A549 (cell line): ENCODE measurements around the gene TRPM5.

Source experiments
- CBX2 ChIP-seq: fragments of 200-600 bp; sonication (generic); IDR thresholded peaks from 2 replicates; pipeline ENCODE4 v1.6.1; 2016; ENCODE audit warnings: low read depth, mild to moderate bottlenecking, borderline replicate concordance
- REST ChIP-seq: fragments of 200-600 bp; sonication (generic); IDR thresholded peaks from 2 replicates; pipeline ENCODE4 v1.6.1; 2016; ENCODE audit warnings: antibody characterized with exemption, mild to moderate bottlenecking, moderate library complexity
- ZFP36 ChIP-seq: fragments of 450-650 bp; IDR thresholded peaks from 2 replicates; pipeline ENCODE4 v1.6.1; 2014; ENCODE audit warnings: borderline replicate concordance; ENCODE audit not compliant: partially characterized antibody
- TF ChIP-seq, protein P1 (sequence below): fragments of >200 bp; sonication (Bioruptor Twin); formaldehyde crosslinking; IDR thresholded peaks from 3 replicates; pipeline ENCODE4 v1.5.1; 2016

DNA sequence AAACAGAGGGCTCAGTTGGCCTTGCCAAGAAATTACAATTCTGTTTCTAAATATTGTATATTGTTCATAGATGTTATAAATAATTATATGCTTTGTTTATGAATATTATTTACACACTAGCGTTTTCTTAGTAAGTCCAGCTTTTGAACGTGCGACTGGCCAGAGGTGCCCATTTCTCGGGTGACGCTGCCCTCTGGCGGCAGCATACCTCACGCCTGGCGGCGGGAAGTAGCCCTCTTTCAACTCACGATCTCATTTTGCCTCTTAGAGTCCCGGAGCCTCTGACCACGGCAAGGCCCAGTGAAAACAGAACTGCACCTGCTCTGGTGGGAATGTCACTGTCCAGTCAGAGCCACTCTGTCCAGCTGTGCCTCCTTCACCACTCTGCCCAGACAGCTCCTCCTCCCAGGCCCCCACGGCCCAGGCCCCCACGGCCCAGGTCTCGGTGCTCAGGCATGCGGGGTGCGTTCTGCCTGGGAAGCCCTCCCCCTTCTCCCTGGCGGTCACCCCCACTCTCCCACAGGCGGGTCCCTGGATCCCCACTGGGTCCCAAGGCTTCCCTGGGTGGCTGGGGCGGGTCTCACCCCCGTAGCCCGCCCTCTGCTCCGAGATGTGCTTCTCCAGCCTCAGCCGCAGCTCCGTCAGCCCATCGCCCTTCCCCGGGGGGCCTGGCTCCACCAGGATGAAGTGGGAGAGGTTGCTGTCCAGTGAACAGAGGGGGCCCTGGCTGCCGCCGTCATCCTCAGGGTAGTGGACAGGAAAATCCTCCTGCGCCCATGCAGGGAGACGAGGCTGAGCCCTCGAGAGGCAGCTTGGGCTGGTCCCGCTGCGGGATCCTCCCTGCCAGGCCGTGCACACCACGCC, 24.4 kb downstream of the TRPM5 start:
- TF ChIP-seq, protein P1, sequence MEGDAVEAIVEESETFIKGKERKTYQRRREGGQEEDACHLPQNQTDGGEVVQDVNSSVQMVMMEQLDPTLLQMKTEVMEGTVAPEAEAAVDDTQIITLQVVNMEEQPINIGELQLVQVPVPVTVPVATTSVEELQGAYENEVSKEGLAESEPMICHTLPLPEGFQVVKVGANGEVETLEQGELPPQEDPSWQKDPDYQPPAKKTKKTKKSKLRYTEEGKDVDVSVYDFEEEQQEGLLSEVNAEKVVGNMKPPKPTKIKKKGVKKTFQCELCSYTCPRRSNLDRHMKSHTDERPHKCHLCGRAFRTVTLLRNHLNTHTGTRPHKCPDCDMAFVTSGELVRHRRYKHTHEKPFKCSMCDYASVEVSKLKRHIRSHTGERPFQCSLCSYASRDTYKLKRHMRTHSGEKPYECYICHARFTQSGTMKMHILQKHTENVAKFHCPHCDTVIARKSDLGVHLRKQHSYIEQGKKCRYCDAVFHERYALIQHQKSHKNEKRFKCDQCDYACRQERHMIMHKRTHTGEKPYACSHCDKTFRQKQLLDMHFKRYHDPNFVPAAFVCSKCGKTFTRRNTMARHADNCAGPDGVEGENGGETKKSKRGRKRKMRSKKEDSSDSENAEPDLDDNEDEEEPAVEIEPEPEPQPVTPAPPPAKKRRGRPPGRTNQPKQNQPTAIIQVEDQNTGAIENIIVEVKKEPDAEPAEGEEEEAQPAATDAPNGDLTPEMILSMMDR = peak; percentile 84
- no peak for TF ChIP-seq CBX2
- no peak for TF ChIP-seq ZFP36
- no peak for TF ChIP-seq REST
